Naive thymus-derived CD4-positive, alpha-beta T cell (primary cell): ENCODE results near the gene L3MBTL2. TPM values are rescaled to one million over a fixed set of nuclear protein-coding genes. Genes with fewer than 3 reads are reported as not detected.

Experiments used
- ATAC-seq: fragments of 150-1000 bp; cut with Tn5 transposase; 2 replicates; pipeline ENCODE4 v1.10.0; 2021; ENCODE audit warnings: mild to moderate bottlenecking, moderate library complexity
- CTCF ChIA-PET: fragments of 350-600 bp; sonication (Branson Sonifier 250); formaldehyde crosslinking; loops from one replicate; lab custom pipeline; 2021; ENCODE audit warnings: antibody characterized with exemption; lab: Charles Lee
- POLR2A ChIA-PET: fragments of 350-600 bp; sonication (Branson Sonifier 250); formaldehyde crosslinking; loops from one replicate; lab custom pipeline; 2021; ENCODE audit warnings: antibody characterized with exemption, inconsistent platforms; lab: Charles Lee
- DNase-seq, 9 donors: peaks; one replicate each; pipeline versions ENCODE4 v3.0.0 to v3.0.0-alpha.2; 2020 to 2022; ENCODE audit warnings: mixed read lengths in 1 of 9
- H3K27ac ChIP-seq: one replicate; pipeline ENCODE4 v1.7.0; 2013; ENCODE audit warnings: mild to moderate bottlenecking, low read depth, low read length, moderate library complexity
- H3K27me3 ChIP-seq, 2 donors: one replicate each; pipeline ENCODE4 v1.7.0; 2013; ENCODE audit warnings: low read length in 2 of 2, mild to moderate bottlenecking in 2 of 2, moderate library complexity in 2 of 2; ENCODE audit not compliant: control insufficient read depth in 2 of 2, insufficient read depth in 2 of 2
- H3K36me3 ChIP-seq, 3 experiments: 1 replicate in 2 of 3; 2 replicates in 1 of 3; pipeline ENCODE4 v1.7.0; 2013; ENCODE audit warnings: low read length in 3 of 3, mild to moderate bottlenecking in 3 of 3, moderate library complexity in 1 of 3; ENCODE audit not compliant: insufficient read depth in 3 of 3, control insufficient read depth in 2 of 3
- H3K4me1 ChIP-seq, 2 donors: one replicate each; pipeline ENCODE4 v1.7.0; 2013; ENCODE audit warnings: low read length in 2 of 2, mild to moderate bottlenecking in 2 of 2, moderate library complexity in 1 of 2; ENCODE audit not compliant: control insufficient read depth in 2 of 2, insufficient read depth in 2 of 2
- H3K4me3 ChIP-seq: 2 replicates; pipeline ENCODE4 v1.7.0; 2013; ENCODE audit warnings: mild to moderate bottlenecking, low read length
- H3K9me3 ChIP-seq, 3 experiments: 1 replicate in 2 of 3; 2 replicates in 1 of 3; pipeline ENCODE4 v1.7.0; 2013; ENCODE audit warnings: low read length in 3 of 3; ENCODE audit not compliant: control insufficient read depth in 2 of 3
- H3K27ac Mint-ChIP-seq, 9 donors: one replicate each; pipeline ENCODE4 v1.8.0; 2020 to 2022; ENCODE audit warnings: mixed read lengths in 9 of 9, mild to moderate bottlenecking in 8 of 9, moderate library complexity in 5 of 9, inconsistent platforms in 2 of 9
- H3K27me3 Mint-ChIP-seq, 5 donors: one replicate each; pipeline ENCODE4 v1.8.0; 2021 to 2022; ENCODE audit warnings: mixed read lengths in 5 of 5, mild to moderate bottlenecking in 1 of 5
- H3K36me3 Mint-ChIP-seq, 5 donors: one replicate each; pipeline ENCODE4 v1.8.0; 2020 to 2022; ENCODE audit warnings: mixed read lengths in 5 of 5, mild to moderate bottlenecking in 3 of 5, inconsistent platforms in 1 of 5
- H3K4me1 Mint-ChIP-seq, 7 donors: one replicate each; pipeline ENCODE4 v1.8.0; 2020 to 2022; ENCODE audit warnings: mixed read lengths in 7 of 7, mild to moderate bottlenecking in 3 of 7, inconsistent platforms in 1 of 7
- H3K4me3 Mint-ChIP-seq, 10 donors: one replicate each; pipeline ENCODE4 v1.8.0; 2020 to 2022; ENCODE audit warnings: mild to moderate bottlenecking in 10 of 10, mixed read lengths in 10 of 10, moderate library complexity in 6 of 10, inconsistent platforms in 2 of 10
- H3K9me3 Mint-ChIP-seq, 11 donors: one replicate each; pipeline ENCODE4 v1.8.0; 2020 to 2022; ENCODE audit warnings: mixed read lengths in 11 of 11, mild to moderate bottlenecking in 4 of 11, inconsistent platforms in 1 of 11, moderate library complexity in 1 of 11
- intact Hi-C, 2 donors: fragments of 100-400 bp; cut with micrococcal nuclease; formaldehyde crosslinking; loops; one replicate each; pipeline ENCODE4 v1.15.1; 2023
- polyA plus RNA-seq, 2 donors: library from polyadenylated mRNA; unstranded; fragments of 300-500 nt; fragmentation: Illumina TruSeq; gene quantifications; one replicate each; pipeline ENCODE4 v1.2.3, GENCODE V29; 2021
- total RNA-seq, 6 experiments: library from RNA in 5 of 6; stranded (reverse) in 5 of 6; gene quantifications; 1 replicate in 5 of 6; 2 replicates in 1 of 6; pipeline ENCODE4 v1.2.3 and lab custom pipeline; 2021 to 2026

The L3MBTL2 gene
- total and polyA plus RNA-seq, 7 experiments from 2014 or later = 31.6 to 45.9 (median 42.3) TPM

DNA sequence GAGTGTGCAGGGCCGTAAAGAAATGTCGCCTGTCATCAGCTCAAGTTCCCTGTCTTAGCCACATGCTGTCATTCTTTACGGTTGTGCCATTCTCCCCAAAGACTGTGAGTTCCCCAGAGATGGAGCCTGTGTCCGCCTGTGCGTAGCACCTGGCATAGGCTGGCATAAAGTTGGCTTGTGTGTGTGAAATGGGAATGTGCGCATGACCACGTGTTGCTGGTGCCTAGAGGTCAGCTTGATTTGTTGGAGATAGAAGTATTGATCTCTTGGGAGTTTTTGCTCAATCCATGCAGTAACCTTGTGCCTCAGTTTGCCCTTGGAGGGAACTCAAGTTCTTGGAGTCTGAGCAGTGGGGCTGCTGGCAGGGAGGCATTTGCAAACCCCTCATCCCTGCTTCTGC, 26.3 kb downstream of the L3MBTL2 start:
- peaks cover 0 to 47% (median 3%) of the 10 kb centered on the region in 3 experiments for H3K36me3 ChIP-seq
- Mint-ChIP-seq H3K36me3 (peaks cover 2 to 15% (median 4%) of the 10 kb centered on the region in 5 donors), H3K27ac (peak overlapping the region in 2 of 9 donors; percentile 53 to 62), H3K4me3 (no peak overlapping the region), H3K27me3 (no peaks in the 10 kb centered on the region), H3K9me3 (no peaks in the 10 kb centered on the region), H3K4me1 (peaks cover 0 to 3% (median 0%) of the 10 kb centered on the region in 7 donors)
- H3K27ac ChIP-seq = no peak overlapping the region
- DNase-seq (no peak), ATAC-seq (no peak)
- peaks cover 0 to 1% of the 10 kb centered on the region in 2 donors for H3K4me1 ChIP-seq
- H3K9me3 ChIP-seq = no peaks in the 10 kb centered on the region
- H3K27me3 ChIP-seq = no peaks in the 10 kb centered on the region
- intact Hi-C loops = no loop called here
- H3K4me3 ChIP-seq = no peak overlapping the region
- CTCF ChIA-PET = no interaction called here
- POLR2A ChIA-PET = no interaction called here

DNA sequence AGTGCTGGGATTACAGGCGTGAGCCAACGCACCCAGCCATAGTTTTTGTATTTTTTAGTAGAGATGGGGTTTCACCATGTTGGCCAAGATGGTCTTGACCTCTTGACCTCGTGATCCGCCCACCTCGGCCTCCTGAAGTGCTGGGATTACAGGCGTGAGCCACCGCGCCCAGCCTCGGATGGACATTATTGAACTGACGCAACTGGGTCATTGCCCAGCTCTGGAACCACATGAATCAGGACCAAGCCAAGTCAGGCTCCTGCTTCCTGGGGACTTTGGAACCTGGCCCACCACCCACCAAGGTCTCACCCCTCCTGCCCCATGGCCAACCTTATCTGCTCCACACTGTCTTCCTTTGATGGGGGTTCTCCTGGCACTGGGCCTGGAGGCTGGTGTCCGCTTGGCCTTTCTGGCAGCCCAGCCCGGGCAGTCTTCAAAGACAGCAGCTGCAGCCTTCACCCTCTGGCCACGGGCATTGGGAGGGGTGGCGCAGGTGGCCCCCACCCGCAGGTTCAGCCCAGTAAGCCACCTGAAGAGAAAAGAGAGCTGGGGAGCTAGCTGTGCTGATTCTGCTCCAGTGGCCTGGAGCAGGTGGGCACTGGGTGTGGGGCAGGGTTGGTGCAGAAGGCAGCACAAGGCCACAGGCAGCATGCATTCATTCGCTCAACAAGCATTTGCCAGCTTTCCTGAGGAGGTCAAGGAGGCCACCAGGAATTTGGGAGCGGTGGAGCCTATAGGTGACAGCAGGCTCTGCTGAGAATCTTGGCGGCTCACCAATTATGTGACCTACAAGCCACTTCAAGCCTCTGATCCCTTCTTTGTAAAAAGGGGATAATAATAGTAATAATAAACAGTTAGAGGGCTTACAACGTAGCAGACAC, 29.9 kb downstream of the L3MBTL2 start:
- Histone ChIP-seq H3K27me3 (no peaks in the 10 kb centered on the region), H3K27ac (no peak overlapping the region), H3K36me3 (peaks cover 0 to 17% (median 0%) of the 10 kb centered on the region in 3 experiments), H3K9me3 (no peaks in the 10 kb centered on the region), H3K4me3 (no peak overlapping the region), H3K4me1 (peaks cover 0 to 11% of the 10 kb centered on the region in 2 donors)
- Mint-ChIP-seq H3K27me3 (peaks cover 0 to 2% (median 0%) of the 10 kb centered on the region in 5 donors), H3K9me3 (no peaks in the 10 kb centered on the region), H3K4me1 (peaks cover 5 to 16% (median 11%) of the 10 kb centered on the region in 7 donors), H3K4me3 (no peak overlapping the region), H3K27ac (no peak overlapping the region), H3K36me3 (peaks cover 0 to 6% (median 0%) of the 10 kb centered on the region in 5 donors)
- intact Hi-C loops = loop anchor here (5.0 kb wide), 3 partner anchors 38 to 143 kb away; partner anchors contain the start of genes EP300 (in 1 of the 2) and ZC3H7B (in 1 of the 2)
- ChIA-PET POLR2A (interaction anchor here (0.7 kb wide), 1 partner anchor 12 kb away, joined by 4 read pairs; no protein-coding TSS in a partner anchor), CTCF (no interaction called here)
- no peak for ATAC-seq
- DNase-seq = no peak

DNA sequence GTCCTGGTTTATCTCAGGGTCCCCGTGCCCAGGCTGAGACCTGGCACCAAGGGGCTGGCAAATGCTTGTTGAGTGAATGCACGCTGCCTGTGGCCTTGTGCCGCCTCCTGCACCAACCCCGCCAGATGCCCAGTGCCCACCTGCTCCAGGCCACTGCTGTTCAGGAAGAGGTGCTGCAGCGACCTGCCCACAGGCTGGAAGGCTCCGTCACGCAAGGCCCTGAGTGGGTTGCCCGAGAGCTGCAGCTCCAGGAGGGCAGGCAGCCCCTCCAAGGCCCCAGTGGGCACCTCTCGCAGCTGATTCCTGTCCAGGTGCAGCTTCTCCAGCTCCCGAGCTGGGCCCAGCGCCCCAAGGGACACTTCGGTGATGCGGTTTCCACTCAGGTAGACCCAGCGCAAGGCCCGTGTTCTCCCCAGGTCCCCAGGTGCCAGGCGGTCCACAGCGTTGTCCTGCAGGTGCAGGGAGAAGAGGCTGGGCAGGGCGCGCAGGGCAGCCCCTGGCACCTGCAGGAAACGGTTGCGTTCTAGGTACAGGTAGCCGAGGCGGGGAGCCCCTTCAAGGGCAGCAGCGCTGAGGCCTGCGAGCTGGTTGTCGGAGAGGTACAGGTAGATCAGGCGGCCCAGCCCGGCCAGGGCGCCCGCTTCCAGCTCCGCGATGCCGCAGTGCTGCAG, 32.1 kb downstream of the L3MBTL2 start:
- ChIA-PET POLR2A (interaction anchor here (0.8 to 2.8 kb wide), 13 partner anchors 11 to 382 kb away, joined by 3 to 18 read pairs (median 4); partner anchors contain the start of genes RANGAP1, RBX1, TEF and TOB2), CTCF (interaction anchor here (0.8 to 2.9 kb wide), 11 partner anchors 11 to 319 kb away, joined by 3 to 59 read pairs (median 4); no protein-coding TSS in a partner anchor)
- Mint-ChIP-seq H3K9me3 (no peaks in the 10 kb centered on the region), H3K36me3 (no peaks in the 10 kb centered on the region), H3K27me3 (peaks cover 0 to 2% (median 0%) of the 10 kb centered on the region in 5 donors), H3K27ac (peak overlapping the region in 5 of 9 donors; percentile 24 to 63 (median 44)), H3K4me3 (peak overlapping the region; percentile 54 to 78 (median 73)), H3K4me1 (peaks cover 5 to 19% (median 11%) of the 10 kb centered on the region in 7 donors)
- no peaks in the 10 kb centered on the region for H3K9me3 ChIP-seq
- no peaks in the 10 kb centered on the region for H3K27me3 ChIP-seq
- DNase-seq = peak in 1 of 9 donors; percentile 10
- H3K4me3 ChIP-seq = peak overlapping the region; percentile 10
- ATAC-seq = no peak
- no peaks in the 10 kb centered on the region for H3K36me3 ChIP-seq
- H3K27ac ChIP-seq = peak overlapping the region; percentile 57
- intact Hi-C loops = loop anchor here (1.0 to 5.0 kb wide), 6 partner anchors 32 to 315 kb away; partner anchors contain the start of genes EP300 (in 1 of the 2), L3MBTL2 (in 1 of the 2) and ZC3H7B (in 1 of the 2)
- peaks cover 0 to 11% of the 10 kb centered on the region in 2 donors for H3K4me1 ChIP-seq

DNA sequence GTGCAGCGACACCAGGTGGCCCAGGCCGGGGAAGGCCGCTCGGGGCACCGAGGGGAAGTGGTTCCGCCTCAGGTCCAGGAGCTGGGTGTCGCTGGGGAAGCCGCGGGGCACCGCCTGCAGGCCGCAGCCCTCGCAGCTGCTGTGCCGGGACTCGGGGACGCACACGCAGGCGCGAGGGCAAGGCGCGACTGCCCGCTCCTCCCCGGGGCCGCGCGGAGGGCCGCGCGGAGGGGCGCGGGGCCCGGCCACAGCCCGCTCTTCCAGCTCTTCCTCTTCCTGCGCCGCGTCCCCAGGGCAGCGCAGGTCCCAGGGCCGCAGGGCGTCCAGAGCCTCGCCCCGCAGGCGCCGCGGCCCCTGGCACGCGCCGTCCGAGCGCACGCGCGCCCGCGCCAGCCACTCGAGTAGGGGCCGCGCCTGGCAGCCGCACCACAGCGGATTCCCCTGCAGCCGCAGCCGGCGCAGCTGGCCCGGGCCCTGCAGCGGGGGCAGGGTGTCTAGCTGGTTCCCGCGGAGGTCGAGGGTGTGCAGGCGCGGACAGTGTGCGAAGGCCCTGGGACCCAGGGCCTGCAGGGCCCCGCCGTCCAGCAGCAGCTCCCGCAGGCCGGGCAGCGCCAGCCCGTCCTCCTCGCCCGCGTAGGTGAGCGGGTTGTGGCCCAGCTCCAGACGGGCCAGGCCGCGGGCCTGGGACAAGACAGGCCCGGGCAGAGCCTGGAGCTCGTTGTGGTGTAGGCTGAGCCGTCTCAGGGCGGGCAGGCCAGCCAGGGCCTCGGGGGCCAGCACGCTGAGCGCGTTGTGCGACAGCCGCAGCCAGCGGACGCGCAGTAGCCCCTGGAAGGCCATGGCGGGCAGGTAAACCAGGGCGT, 32.8 kb downstream of the L3MBTL2 start:
- CTCF ChIA-PET = interaction anchor here (0.5 to 2.9 kb wide), 13 partner anchors 10 to 320 kb away, joined by 3 to 59 read pairs (median 4); no protein-coding TSS in a partner anchor
- Histone ChIP-seq H3K9me3 (no peaks in the 10 kb centered on the region), H3K27me3 (no peaks in the 10 kb centered on the region), H3K4me3 (peak overlapping the region; percentile 10), H3K36me3 (no peaks in the 10 kb centered on the region), H3K4me1 (peaks cover 0 to 11% of the 10 kb centered on the region in 2 donors), H3K27ac (peak overlapping the region; percentile 57)
- Mint-ChIP-seq H3K27me3 (peaks cover 0 to 2% (median 0%) of the 10 kb centered on the region in 5 donors), H3K4me1 (peaks cover 5 to 19% (median 11%) of the 10 kb centered on the region in 7 donors), H3K27ac (peak overlapping the region in 2 of 9 donors; percentile 44 to 63), H3K9me3 (no peaks in the 10 kb centered on the region), H3K4me3 (peak overlapping the region in 9 of 10 donors; percentile 54 to 78 (median 73)), H3K36me3 (no peaks in the 10 kb centered on the region)
- ATAC-seq (peak; percentile 96), DNase-seq (peak; percentile 74 to 86 (median 84))
- POLR2A ChIA-PET = interaction anchor here (0.6 to 2.8 kb wide), 16 partner anchors 10 to 507 kb away, joined by 3 to 18 read pairs (median 4); partner anchors contain the start of genes RANGAP1, RBX1, TEF and TOB2
- intact Hi-C loops = loop anchor here (1.0 to 5.0 kb wide), 6 partner anchors 33 to 316 kb away; partner anchors contain the start of genes EP300 (in 1 of the 2), L3MBTL2 (in 1 of the 2) and ZC3H7B (in 1 of the 2)

DNA sequence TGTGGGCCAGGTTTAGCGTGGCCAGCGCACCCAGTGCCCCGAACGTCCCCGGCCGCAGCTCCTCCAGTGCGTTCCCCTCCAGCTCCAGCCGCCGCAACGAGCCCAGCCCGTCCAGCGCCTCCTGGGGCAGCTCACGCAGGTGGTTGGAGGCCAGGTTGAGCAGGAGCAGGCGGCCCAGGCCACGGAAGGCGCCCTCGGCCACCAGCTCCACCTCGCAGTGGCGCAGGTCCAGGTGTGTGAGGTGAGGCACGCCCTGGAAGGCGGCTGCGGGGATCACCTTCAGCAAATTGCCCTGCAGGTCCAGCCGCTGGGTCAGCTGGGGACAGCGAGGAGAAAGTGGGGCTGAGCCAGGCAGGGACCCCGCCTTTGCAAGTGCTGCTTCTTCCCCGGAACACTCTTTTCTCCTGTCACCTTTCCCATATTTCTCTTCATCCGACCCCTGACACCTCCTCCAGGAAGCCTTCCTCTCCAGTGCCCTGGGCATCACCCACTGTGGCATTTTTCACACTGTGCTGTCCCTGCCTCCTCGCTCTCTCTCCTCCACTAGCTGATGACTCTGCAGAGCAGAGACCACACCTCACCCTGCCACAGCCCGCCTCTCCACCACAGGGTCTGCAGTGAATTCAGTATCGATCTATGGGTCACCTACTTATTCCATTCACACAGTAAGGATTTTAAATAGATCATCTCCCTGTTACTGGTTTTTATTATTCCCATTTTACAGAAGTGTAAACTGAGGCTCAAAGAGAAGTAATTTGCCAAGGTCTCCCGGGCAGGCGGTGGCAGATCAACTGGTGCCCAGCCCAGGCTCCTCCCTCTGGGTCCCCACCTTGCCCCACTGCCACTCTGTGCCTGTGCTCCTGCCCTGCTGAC, 33.7 kb downstream of the L3MBTL2 start:
- H3K36me3 Mint-ChIP-seq = no peaks in the 10 kb centered on the region
- H3K9me3 ChIP-seq = no peaks in the 10 kb centered on the region
- H3K27ac Mint-ChIP-seq = peak overlapping the region in 6 of 9 donors; percentile 45 to 92 (median 74)
- peaks cover 5 to 19% (median 11%) of the 10 kb centered on the region in 7 donors for H3K4me1 Mint-ChIP-seq
- H3K9me3 Mint-ChIP-seq = no peaks in the 10 kb centered on the region
- peaks cover 0 to 2% (median 0%) of the 10 kb centered on the region in 5 donors for H3K27me3 Mint-ChIP-seq
- DNase-seq = no peak
- no peak overlapping the region for H3K27ac ChIP-seq
- no peak for ATAC-seq
- H3K36me3 ChIP-seq = no peaks in the 10 kb centered on the region
- H3K4me3 Mint-ChIP-seq = peak overlapping the region; percentile 64 to 87 (median 78)
- H3K4me1 ChIP-seq = peaks cover 0 to 11% of the 10 kb centered on the region in 2 donors
- no peak overlapping the region for H3K4me3 ChIP-seq
- intact Hi-C loops = loop anchor here (5.0 kb wide), 3 partner anchors 42 to 147 kb away; partner anchors contain the start of genes EP300 (in 1 of the 2) and ZC3H7B (in 1 of the 2)
- H3K27me3 ChIP-seq = no peaks in the 10 kb centered on the region
- ChIA-PET CTCF (interaction anchor here (0.6 to 2.9 kb wide), 6 partner anchors 59 to 321 kb away, joined by 3 to 59 read pairs (median 4); no protein-coding TSS in a partner anchor), POLR2A (interaction anchor here (1.1 to 2.8 kb wide), 7 partner anchors 20 to 384 kb away, joined by 3 to 18 read pairs (median 4); partner anchors contain the start of genes RANGAP1 and RBX1)
